ENCODE data around the gene ULK1. TPM values are rescaled to one million over a fixed set of nuclear protein-coding genes. Genes with fewer than 3 reads are reported as not detected.

The ULK1 gene
- total RNA-seq, 1 donor from 2014 or later: 80.7 TPM

DNA sequence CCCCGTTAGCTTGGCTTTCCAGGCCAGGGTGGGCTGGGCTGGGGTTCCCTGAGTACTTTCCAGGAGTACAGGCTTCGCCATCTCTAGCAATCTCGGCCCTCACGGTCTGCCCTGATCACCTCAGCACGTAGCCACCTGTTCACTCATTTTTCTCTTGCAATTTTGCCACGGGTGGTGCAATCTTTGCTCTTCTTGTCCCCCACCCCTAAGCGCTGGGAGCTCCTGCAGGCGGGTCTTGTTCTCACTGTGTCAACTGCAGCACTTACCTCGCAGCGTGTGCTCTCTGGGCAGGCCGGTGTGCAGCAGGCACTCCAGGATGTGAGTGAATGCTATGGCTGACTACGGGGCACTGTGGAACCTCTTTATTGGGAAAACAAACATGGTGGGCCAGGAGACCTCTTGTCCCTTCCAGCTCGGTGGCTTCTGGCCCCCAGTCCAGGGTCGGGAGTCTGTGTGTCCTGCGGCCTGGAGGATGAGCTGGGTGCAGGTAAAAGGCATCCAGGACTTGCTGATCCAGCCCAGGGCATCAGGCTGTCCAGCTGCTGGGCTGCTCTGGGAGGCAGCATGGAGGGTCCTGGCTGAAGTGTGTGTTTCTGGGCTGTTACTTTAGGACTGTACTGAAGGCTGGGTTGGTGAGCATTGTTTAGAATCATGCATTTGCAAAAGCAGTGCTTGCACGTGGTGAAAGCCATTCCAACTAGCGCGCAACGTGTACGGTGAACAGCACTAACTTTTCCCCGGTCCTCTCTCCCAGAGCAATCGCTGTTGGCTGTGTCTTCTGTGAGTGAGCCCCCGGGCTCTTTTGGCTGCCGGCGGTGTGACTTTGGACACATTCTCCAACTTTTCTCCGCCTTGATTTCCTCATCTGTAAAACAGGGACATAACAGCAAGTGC, 1.5 kb upstream of the ULK1 start:
- DNase-seq (ENCODE audit: low spot score): no peak

DNA sequence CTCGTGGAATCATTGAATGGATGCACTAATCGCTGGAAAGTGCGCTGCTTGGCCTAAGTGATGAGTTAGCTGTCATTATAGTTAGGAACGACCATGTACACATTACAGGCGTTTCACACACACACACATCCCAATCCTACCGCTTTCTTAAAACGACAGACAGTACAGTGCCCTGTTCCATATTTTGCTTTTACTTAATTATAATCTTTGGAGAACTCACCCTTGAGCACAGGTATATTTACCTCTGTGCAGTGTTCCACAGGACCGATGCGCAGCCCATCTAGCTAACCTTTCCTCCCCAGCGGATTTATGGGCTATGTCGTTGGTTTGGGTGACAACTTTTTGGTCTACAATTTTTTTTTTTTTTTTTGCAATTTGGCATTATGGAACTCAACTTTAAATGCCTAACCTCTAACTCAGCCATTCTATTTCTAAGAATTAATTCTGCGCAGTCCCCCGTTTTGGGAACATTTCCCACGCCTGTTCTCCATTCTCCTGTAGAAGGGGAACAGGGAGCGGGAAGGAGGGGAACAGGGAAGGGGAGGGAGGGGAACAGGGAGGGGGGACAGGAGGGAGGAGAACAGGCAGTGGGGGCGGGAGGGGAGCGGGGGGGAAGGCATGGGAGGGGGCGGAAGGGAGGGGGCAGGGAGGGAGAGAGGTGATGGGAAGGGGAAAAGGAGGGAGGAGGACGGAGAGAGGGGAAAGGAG, 663 bp upstream of the ULK1 start:
- DNase-seq (ENCODE audit: low spot score): no peak

DNA sequence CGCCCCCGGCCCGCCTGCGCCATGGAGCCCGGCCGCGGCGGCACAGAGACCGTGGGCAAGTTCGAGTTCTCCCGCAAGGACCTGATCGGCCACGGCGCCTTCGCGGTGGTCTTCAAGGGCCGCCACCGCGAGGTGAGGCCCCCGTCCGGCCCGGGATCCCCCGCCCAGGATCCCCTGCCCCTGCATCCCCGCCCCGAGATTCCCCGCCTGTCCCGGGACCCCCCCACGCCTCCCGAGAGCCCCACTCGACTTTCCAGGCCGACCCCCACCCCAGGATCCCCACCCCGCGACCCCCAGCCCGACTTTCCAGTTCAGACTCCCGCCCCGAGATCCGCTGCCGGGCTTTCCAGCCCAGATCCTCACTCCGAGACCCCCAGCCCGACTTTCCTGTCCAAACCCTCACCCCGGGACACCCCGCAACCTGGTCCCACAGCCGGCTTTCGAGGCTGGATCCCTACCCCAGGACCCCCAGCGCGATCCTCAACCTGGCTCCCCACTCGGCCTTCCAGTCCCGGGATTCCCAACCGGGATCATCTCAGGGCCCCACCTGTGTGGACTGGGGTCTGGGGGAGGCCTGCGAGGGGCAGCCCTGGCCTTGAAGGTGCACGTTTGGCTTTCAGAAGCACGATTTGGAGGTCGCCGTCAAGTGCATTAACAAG, 688 bp downstream of the ULK1 start:
- DNase-seq (ENCODE audit: low spot score): no peak

DNA sequence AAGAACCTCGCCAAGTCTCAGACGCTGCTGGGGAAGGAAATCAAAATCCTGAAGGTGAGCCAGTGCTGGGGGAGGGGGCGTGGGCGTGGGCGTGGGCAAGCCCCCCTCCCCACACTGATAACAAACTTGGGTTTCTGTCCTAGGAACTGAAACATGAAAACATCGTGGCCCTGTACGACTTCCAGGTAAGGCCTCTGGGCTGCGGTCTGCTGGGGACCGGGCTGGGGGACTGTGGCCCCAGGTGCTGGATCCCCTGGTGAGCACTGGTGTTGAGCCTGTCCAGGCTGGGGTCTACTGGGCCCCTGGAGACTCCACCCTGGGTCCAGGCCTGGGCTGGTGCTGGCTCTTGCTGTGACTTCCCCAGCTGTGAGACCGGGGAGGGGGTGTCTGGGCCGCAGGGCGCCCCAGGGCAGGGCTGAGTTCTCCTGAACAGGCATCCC, 1.2 kb downstream of the ULK1 start:
- no peak for DNase-seq (ENCODE audit: low spot score)

DNA sequence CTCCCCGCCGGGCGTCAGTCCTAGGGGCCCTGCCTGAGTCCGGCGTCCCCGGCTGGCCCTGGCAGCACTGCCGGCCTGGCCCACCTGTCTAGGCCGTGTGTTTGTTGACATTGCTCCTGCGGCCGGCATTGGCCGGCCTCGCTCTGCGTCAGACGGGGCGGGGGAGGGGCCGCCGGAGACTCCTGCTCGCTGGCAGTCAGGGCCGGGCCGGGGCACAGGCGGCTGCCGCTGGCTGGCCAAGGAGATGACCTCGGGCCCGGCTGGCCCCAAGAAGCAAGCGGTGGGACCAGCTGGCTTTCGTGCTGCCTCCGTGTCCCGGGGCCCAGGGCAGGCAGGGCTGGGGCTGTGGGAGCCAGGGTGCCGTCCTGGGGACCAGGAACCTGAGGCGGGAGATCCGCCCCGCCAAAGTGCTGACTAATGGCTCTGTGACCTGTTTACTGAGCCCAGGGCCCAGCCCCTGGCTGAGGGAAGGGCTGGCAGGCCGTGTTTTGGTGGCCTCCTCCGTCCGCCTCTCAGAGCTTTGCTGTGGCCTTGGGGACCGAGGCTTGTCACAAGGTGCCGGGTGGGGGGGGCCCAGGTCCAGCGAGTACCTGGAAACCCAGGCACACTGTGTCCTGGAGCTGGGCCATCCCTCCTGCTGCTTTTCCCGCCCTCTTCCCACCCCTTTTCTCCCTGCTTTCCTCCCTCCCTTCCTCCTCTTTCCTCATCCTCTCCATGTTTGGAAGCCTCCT, 1.8 kb downstream of the ULK1 start:
- peak; percentile 92 for DNase-seq (ENCODE audit: low spot score)

DNA sequence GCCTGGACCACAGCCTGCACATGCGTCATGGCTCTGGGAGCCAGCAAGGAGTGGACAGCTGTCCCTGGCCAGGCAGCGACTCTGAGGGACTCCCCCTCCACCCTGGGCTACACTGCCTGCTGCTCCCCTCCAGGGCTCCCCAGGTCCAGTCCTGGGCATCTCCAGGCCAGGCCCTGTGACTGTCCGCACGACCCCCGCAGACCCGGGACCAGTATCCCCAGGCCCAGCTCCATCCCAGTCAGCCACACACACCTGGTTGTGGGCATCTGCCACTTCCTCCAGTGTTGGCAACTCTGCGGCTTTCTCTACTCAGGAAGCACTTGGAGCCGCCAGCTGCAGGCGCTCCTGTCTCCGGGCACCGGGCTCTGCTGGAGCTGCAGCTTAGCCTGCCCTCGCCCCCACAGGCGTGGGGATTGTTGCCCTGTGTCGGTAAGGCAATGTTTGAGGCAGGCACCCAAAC, 2.4 kb downstream of the ULK1 start:
- DNase-seq (ENCODE audit: low spot score): no peak

DNA sequence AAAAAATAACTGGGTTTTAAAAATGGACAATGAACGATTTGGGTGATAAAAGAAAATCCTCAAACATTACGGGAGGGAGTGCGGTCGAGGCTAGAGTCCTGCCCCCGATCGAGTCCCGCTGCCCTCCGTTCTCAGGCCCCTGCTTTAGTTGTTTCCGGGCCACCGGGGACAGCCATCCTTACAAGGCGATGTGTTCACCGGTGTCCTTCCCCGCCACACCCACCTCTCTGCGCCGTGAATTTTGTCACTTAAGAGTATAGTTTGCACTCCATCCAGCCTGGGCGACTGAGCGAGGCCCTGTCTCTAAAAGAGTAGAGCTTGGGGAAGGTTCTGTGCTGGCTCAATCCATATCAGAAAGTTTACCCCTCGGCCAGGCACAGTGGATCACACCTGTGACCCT, 2.9 kb downstream of the ULK1 start:
- no peak for DNase-seq (ENCODE audit: low spot score)

DNA sequence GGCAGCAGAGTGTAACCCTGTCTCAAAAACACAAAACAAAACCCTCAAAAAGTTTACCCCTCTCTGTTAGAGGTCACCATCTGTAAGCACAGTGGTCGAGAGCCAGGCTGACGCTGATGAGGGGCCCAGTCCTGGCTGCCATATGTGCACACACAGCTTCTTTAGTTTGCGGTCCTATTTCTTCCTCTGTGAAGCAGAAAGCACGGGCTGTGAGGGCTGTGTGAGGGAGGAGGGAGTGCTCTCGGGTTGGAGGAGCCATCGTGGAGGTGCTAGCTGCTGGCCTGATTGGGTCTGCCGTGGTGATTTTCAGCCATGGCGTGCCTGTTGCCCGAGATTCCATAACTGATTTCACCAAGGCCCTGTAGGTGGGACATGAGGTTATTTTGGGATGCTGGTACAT, 3.5 kb downstream of the ULK1 start:
- no peak for DNase-seq (ENCODE audit: low spot score)

DNA sequence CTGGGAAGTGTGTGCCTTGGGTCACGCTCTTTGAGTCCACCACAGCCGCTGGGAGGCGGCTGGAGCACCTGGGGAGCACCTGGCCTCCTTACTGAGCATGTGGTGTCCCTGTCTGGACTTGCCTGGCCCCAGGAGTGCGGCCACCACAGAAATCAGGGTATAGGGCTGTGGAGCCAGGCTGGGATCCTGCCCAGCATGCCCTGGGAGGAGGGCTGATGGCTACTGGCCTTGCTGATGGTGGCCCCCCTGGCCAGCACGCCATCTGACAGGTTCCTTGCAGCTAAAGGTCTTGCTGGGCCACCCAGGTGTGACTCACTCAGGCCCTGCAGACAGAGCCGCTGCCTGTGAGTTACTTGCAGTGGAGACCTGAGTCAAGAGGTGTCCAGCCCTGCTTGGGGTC, 6.0 kb downstream of the ULK1 start:
- no peak for DNase-seq (ENCODE audit: low spot score)

DNA sequence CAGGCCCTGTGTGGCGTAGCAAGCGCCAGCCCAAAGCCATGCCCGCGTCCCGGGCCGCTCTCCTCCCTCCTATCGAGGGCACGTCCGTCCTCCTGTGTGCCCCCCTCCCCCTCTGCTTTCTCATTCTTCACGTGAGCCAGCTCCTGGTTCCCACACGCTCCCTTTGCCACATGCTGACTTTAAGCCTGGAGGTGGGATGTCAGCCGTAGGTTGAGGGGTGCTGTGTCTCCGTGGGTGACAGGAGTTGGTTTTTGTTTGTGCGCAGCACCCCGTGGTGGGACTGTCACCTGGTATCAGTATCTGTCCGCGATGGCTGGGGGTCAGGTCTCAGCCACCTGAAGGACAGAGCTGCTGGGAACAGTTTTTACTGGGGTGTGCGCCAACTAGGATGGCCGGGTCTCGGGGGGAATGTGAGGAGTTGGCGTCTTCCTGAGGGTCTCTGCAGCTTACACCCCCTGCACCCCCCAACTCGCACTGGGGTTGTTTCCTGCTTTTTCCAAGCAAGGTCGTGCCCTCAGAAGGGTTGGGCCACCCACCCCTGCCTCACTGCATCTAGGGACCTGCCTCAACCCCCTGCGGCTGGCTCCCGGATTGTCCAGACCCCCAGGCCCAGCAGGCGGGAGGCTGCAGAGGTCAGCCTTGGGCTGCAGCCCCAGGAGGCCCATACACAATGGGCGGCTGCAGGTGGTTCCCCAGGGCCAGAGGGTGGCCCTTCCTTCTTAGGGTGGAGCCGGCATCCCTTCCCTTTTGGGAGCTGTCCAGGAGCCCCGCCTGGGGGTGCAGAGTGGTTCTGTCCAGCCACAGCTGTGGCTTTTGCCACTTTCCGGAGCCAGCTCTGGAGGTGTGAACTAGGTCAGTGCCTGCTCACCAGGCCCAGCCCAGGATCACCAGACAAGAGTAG, 7.3 kb downstream of the ULK1 start:
- no peak for DNase-seq (ENCODE audit: low spot score)

DNA sequence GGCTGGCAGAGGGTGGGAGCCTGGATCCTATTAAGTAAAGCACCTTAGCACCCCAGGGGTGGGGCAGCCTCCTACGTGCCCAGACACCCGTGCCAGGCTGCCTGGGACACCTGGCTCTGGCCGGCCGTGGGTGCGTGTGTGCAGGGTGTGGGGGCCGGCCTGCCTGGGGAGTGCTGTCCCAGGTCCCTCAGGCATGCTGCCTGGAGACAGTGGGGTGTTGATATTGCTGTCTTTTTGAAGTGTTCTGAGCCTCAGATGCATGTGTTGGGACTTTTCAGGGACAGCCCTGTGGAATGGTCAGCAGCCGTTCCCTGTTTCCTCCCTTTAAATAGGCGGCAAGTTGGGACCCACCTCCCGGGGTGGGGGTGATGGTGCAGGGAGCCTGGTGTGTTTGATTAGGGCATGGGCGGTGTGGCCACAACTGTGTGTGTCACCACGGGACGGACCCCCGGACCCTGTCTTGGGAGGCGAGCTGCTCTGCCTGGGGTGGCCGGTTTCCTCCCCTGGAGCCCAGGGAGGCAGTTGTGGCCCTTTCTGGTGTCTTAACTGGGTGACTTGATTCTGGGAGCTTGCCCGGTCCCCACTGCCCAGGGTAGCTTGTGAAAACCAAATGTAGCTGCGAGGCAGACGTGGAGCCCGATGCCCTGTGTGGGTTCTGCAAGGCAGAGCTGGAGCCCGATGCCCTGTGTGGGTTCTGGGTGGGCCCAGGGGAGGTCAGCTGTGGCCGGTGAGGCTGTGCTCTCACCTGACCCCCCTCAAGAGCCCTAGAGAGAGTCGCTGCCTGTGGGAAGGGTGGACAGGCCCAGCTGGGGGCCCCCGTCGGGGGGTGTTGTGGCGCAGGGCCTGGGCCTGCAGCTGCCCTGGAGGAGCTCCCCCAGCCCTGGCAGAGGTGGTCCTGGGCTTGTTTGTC, 8.2 kb downstream of the ULK1 start:
- no peak for DNase-seq (ENCODE audit: low spot score)

DNA sequence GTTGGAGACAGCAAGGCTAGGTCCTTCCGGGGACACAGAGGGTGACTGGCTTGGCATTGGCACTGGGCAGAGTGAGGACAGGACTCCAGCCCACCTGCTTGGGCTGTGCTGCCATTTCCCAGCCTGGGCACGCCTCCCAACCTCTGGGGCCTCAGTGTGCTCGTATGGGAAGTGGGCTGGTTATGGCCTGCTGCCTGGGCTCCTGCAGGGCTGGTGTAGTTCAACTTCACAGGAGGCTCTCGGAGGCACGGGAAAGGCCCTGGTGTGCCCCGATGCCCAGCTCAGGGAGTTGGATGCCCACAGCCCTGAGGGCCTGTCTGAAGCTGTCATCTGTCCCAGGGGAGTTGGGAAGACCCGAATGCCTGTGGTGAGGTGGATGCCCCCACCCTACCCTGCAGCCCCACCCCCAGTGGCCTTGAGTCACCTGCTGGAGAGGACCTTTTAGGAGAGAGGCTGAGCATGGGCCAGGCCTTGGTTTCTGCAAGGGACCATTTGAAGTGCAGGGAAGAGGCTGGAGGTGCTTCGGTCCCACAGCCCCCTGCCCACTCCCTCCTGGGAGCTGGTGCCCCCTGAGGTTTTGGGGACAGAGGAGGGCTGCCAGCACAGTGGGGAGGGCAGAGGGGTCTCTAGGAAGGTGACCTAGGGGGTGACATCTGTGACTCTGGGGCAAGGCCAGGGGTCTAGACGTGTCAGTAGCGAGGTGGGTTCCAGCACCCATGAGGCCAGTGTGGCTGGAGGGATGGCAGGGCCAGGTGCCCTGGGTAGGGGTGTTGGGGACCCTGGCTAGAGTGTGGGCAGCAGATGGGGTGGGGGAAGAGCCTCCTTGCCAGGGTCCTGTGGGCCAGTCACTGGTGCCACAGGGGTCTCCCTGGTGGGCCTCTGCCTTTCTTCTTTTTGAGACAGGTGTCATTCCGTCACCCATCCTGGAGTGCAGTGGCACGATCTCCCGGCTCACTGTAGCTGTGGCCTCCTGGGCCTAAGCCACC, 9.1 kb downstream of the ULK1 start:
- no peak for DNase-seq (ENCODE audit: low spot score)

DNA sequence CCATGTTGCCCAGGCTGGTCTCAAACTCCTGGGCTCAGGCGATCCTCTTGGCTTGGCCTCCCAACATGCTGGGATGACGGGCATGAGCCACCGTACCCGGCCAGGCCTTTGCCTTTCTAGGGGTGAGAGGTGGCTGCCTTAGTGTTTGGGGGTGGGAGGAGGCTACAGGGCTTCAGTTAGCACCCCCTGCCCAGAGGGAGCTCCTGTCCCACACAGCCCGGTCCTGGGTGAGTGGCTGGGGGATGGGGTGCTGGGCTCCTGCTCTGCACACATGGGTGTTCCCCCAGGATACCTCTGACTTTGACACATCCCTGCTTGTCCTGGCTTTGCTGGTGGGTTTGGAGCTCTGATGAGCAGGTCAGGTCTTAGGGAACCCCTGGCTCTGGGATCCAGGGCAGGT, 9.9 kb downstream of the ULK1 start:
- no peak for DNase-seq (ENCODE audit: low spot score)

DNA sequence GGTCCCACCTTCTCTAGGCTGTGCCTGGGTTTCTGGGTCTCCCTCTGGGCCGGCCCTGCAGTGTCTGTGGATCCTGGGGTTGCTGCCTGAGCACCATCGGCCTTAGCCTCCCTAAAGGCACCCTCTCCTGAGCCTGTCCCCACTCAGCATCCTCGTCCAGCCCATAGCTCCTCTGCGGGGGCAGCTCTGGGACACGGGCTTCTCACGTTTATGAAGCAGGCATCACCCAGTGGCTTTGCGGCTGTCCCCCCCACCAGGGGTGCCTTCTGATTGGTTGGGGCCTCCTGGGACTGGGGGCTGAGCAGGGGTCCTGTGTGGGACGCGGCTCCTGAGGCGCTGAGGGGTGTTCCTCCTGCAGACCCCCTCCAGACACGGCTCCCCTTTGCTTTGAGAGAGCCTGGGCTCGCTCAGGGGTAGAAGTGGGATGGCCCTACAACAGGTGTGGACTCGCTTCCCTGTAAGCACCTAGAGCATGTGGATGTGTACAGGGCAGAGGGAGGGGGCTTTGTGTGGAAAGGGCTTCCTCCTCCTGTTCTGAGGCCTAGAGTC, 10.7 kb downstream of the ULK1 start:
- DNase-seq (ENCODE audit: low spot score): no peak

DNA sequence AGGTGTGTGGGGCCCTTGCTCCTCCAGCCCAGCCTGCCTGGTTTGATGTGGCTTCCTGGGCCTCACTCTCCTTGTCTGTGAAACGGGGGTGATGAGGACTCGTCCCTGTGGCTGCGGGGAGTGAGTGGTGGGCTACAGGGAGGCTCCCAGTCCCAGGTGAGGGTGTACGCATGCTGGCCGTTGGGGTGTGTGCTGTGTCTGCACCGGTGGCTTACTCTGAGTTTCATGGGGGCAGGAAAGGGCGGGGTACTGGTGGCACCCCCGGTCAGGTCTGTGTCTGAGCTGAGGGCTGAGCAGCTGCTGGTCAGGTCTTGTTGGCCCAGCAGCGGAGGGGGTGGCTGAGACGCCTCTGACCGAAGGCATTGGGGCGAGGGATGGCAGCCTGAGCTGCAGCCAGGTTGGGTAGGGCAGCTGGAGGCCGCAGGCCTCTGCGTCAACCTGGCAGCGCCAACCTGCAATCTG, 11.2 kb downstream of the ULK1 start:
- no peak for DNase-seq (ENCODE audit: low spot score)

DNA sequence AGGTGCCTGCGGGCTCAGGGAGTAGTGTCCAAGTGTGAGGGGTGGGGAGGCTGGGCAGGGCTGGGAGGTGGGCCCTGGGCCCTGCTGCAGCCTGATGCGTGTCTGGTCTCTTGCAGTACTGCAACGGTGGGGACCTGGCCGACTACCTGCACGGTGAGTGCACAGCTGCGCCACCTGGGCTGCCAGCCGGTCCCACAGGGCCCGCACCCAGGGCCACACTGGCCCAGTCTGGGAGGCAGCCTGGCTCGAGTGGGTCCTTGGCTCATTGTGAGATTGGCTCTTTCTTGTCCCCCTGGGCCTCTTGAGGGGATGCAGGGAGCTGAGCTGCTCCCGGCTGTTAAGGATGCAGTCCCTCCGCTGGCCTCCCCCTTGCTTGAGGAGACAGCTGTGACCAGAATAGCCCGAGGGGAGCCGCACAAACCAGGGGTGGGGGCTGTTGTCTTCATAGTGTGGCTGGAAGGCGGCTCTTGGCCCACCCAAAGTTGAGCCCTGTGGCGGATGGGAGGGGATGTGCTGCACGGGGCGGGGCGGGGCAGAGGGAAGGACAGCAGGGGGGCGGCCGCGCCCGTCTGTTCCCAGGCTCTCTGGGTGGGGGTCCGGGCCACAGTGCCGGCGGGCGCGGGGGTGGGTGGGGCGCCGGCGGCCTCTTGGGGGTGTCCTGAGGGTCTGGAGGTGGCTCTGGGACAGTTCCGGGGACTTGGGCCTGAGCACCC, 13.1 kb downstream of the ULK1 start:
- no peak for DNase-seq (ENCODE audit: low spot score)
